HTR-8/SVneo (cell line): ENCODE data around the gene MYEF2.

Experiments used
- DNase-seq: peaks from one replicate; pipeline ENCODE4 v3.0.0; 2011; ENCODE audit warnings: low spot score, mixed read lengths; ENCODE audit not compliant: insufficient read length
- FAIRE-seq: peaks from 2 replicates; lab custom pipeline; 2011; peaks lifted over from hg19 to GRCh38; lab: Jason Lieb, UNC

Gene MYEF2

DNA sequence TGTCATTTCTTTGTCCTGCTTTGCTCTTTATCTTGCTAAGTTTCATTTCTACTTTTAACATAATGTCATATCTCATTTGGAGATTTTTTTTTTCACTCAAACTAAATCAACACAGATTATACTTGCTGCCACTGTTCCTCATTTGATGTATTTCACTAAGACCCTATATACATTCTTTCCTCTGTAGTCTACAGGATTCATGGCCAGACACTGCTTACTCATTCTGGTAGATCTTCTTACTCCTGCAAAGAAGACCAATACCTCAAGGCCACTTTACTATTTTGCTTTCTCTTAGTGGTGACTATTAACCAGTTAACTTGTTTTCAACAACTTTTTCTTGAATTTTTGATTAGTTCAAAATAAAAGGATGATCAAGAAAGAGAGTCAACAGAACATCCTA lies 30.7 kb downstream of the MYEF2 start:
- DNase-seq (no peak), FAIRE-seq (no peak)

DNA sequence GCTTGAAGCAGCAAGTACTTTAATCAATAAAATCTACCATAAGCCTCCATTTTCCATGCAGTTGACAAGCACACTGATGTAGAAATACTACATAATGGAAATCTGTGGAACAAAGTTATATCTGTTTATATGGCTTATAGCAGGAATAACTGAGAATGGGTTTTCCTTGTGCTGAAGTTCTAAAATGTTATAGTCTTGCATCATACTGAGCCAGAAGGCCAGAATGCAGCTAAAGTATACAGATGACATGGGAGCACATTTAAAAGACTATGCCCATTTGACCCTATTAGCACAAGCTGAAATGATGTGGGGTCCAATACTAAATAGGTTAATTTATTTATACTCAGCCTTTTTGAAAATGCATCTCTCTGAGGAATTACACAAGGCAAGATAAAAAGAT lies 32.2 kb downstream of the MYEF2 start:
- DNase-seq (no peak), FAIRE-seq (no peak)

DNA sequence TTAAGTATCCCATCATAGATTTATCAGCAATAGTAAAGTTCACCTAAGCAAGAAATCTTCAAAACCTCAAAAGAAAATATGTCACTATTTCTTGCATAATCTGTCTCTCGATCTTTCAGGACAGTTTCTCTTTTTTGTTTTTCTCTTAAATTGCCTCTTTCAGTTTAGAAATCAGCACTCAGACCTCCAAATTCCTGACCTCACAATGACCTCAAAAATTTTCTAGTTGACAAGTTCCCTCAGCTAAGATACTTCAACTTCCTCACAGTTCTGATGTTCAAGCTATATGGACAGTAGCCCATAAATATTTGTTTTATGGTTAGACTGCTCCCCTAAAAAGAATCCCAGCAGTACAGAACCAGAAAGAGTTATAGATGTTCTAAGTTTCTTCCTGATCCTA lies 33.2 kb downstream of the MYEF2 start:
- DNase-seq (no peak), FAIRE-seq (no peak)

GRCh38 chr15:48143856-48144255 lies 34.2 kb downstream of the MYEF2 start:
- DNase-seq (no peak), FAIRE-seq (no peak)

DNA sequence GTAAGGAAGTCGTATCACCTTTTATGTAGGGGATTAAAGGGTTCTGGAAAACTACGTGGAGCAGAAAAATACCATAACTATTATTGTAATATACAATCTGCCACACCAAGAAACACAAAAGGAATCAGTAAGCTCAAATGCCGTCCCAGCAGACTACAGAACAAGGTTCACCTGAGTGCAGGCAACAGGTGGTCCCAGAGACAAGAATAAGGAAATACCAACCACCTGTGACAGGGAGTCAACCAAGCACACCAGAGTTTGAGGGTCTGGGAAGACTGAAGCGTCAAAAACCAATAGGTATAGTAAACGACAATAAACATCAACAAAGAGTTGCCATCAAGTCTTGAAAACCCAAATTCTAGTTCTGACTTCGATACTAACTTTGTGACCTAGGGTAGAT lies 45.2 kb downstream of the MYEF2 start:
- FAIRE-seq, result no peak
- no peak for DNase-seq

GRCh38 chr15:48131324-48131723 lies 46.8 kb downstream of the MYEF2 start:
- DNase-seq (no peak), FAIRE-seq (no peak)

DNA sequence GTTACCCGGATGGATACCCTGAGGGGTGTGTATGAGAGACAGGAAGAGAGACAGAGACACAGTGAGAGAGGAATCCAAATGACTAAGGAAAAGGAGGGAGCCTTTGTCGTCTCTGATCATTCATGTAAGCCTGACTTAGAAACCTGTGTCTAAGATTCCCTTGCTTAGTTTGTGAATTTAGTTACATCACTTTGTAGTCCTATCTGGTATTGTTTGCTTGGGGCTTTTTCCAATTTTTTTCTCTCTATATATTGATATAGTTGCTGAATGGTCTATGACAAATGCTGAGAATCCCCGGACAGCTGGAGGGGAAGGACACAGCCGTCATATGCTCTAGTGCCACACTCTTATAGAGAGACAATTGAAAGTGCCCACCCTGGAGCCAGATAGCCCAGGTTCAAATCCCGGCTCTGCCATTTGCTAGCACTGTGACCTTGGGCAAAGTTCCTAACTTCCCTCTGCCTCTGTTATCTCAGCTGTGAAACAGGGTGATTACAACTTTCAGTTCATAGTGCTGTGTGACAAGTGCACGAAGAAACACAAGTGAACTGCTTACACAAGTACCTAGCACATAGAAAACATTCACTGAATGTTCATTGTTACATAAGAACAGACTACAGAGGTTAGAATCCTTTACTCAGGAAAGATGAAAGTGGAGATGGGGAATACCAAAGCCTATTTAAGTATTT lies 51.3 kb downstream of the MYEF2 start:
- DNase-seq (no peak), FAIRE-seq (no peak)

DNA sequence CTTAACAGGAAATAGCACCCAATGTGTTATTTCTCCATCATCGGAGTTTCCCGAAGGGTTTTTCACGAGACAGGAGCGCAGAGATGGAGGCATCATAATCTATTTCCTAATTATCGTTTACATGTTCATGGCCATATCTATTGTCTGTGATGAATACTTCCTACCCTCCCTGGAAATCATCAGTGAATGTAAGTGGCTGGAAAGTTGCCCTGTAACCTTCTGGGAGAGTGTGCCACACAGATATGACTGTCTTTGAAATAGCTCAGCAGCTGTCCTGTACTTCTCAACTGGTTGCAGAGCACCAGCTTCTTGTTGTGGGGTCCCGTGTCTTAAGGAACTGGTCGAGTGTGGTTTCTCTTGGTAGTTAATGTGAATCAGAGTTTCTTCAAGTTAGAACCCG lies 56.2 kb downstream of the MYEF2 start:
- FAIRE-seq (no peak), DNase-seq (no peak)

- no peak for DNase-seq
- no peak for FAIRE-seq
Measured at GRCh38 chr15:48120745-48121144, 57.4 kb downstream of the MYEF2 start, which contains the start of gene SLC24A5. SLC24A5 (plus strand) TSS chr15:48120990; CDS start chr15:48121045, 55 bp downstream.

DNA sequence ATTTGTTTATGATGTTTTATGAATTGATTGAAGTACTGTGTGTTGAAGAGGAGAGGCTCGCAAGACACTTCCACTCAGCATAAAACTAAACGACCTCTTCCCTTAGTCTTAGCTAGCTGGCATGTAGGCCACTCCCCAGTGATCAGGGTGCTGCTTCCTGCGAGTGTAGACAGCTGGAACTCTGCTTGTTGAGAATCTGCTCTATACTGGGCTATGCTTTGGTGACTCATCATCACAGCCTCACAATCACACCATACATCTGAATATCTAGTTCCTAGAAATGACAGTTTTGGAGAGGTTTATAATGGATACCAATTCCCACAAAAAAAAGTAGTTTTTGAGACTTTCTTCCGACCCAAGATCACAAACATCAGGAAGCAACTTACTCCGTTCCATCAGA lies 58.8 kb downstream of the MYEF2 start:
- no peak for FAIRE-seq
- DNase-seq, result no peak

- FAIRE-seq (no peak), DNase-seq (peak; percentile 7)
Measured at GRCh38 chr15:48112242-48112641, 65.9 kb downstream of the MYEF2 start.

GRCh38 chr15:48109856-48110531 lies 68.1 kb downstream of the MYEF2 start:
- FAIRE-seq (no peak), DNase-seq (no peak)

DNA sequence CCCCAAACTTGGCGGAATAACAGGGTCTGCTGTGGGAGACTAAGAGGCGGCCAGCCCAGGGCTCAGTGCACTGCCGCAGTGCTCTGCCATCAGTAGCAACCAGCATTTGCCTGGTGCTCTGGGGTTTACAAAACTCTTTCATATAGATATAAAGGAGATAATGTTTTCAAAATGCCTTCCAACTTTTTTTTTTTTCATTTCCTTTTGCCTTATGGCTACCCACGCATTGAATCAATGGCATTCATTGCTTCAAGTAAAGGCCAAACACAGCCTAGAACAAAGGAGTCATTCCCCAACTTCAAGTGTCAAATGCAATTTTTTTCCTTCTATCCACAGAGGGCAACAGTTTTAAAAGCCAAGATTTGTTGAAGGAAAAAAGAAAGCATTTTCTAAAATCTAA lies 68.9 kb downstream of the MYEF2 start:
- FAIRE-seq (no peak), DNase-seq (no peak)

DNA sequence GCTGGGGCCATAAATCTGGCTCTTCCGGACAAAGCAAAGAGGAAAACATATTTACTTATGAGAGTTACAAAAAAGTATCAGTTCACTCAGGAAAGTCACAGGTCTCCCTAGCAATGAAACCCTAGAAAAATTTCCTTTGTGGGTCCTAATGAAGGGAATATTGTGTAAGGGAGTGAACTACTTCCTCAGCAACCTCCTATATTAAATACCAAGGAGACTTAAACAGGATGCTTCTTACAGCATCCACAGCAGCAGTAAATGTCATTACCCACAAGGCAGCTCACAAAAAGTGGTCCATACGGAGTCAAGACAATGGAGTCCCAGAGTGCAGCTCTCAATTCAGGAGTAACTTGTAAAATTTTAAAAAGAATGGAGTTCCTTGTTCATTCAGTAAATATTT lies 72.2 kb downstream of the MYEF2 start:
- FAIRE-seq (no peak), DNase-seq (no peak)

DNA sequence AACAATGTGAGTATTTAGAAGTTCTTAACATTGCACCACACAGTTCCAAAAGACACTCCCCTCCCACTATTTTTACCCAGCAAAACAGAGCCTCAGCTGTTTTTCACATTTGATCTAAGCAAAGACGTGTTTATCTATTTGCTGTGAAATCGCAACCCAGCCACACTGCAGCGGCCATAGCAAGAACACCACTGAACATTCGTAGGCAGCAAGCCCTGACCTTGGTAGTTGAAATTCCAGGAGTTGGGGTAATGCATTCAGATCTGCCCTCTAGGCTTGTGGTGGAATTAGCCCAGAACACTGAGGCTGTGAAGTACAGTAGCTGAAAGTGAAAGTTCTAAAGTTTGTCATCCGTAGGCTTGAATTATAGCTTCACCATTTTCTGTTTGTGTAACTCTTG lies 74.4 kb downstream of the MYEF2 start:
- DNase-seq (no peak), FAIRE-seq (no peak)

GRCh38 chr15:48102167-48102566 lies 75.9 kb downstream of the MYEF2 start:
- DNase-seq, result no peak
- FAIRE-seq, result no peak

GRCh38 chr15:48101376-48101961 lies 76.6 kb downstream of the MYEF2 start:
- FAIRE-seq, result no peak
- DNase-seq, result no peak

DNA sequence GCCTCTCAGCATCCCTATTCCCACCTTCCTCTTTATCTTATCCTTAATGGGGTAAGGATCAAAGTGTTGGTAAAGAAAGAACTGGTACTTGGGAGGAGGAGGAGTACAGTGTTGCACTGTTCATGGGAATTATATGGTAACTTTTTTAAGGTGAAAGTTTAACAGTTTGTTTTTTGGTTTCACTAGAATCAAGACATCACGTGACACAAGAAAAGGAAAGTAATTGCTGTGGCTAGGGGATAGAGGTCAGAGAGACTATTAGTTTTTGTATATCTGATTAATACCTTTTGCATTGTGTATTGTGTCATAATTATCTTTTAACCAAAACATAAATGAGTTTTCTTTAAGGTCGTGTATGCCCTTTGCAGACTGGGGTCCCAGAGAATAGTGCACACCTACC lies 80.8 kb downstream of the MYEF2 start:
- DNase-seq (no peak), FAIRE-seq (no peak)

GRCh38 chr15:48096813-48097212 lies 81.3 kb downstream of the MYEF2 start:
- FAIRE-seq, result no peak

GRCh38 chr15:48096355-48096786 lies 81.7 kb downstream of the MYEF2 start:
- FAIRE-seq (no peak), DNase-seq (peak; percentile 6)

More at GRCh38 chr15:48096813-48097212, 81.3 kb downstream of the MYEF2 start:
- peak; percentile 42 for DNase-seq

DNA sequence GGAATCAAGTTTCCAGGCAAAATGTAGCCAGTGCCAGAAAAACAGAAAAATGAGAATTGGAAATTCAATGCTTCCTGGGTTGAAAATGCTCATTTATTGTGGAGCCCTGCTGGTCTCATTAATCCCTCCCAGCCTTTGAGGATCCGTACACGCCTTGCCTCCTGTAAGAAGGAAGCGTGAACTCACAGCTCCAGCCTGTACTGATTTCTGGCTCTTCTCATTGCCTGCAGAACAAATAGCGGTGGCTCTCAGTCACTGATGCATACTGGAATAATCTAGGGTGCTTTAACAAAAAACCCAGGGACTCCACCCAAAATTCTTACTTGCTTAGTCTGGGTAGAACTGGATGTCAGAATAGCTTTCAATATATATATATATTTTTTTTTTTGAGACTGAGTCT lies 86.6 kb downstream of the MYEF2 start:
- no peak for FAIRE-seq

More for the DNA sequence above, 86.6 kb downstream of the MYEF2 start:
- DNase-seq, result no peak
